ENCODE data around the gene VWA8.

VWA8 gene

DNA sequence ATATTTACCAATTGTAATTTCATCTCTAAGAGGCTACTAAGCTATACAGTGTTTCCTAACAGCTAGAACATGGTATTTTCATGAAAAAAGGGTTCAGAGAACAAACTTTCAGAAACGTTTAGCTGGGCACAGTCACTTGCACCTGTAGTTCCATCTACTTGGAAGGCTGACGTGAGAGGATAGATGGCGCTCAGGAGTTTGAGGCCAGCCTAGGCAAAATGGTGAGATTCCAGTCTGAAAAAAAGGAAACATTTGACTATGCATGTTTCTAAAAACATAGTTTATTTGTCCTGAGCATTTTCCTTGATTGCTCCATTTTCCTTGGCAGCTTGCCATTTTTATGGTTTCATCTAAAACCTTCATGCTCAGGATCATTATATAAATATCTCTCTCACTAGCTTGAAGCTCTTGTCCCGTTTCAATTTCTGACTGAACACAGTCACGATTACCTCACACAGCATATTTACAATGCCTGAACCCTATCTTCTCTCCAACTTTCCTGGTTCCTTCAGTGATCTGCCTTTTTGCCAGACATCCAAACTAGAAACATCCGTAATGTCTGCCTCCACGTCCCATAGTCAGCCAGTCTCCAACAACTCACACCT lies 302.8 kb downstream of the VWA8 start:
- no peak overlapping the region for H3K4me3 ChIP-seq (ENCODE audit: low read depth, low read length)
- H3K27me3 ChIP-seq (replicated peaks): no peaks in the 10 kb centered on the region
- no peaks in the 10 kb centered on the region for H3K36me3 ChIP-seq (replicated peaks)
- TF ChIP-seq CTCF (IDR thresholded peaks at IDR 0.05; ENCODE audit: low read depth, low read length, missing control alignments): peak; percentile 51
- H3K27ac ChIP-seq: no peak overlapping the region
- in situ Hi-C loops (cut with HindIII; ENCODE audit: low pct_ligation_motif_present, low sequenced_read_pairs): no loop called here
- DNase-seq: peak; percentile 74

- H3K36me3 ChIP-seq (replicated peaks): no peaks in the 10 kb centered on the region
- H3K27me3 ChIP-seq (replicated peaks): no peaks in the 10 kb centered on the region
- no peak overlapping the region for H3K27ac ChIP-seq
- in situ Hi-C loops (cut with HindIII; ENCODE audit: low pct_ligation_motif_present, low sequenced_read_pairs): no loop called here
- no peak overlapping the region for H3K4me3 ChIP-seq (ENCODE audit: low read depth, low read length)
- TF ChIP-seq CTCF (IDR thresholded peaks at IDR 0.05; ENCODE audit: low read depth, low read length, missing control alignments): no peak
- DNase-seq: no peak
Observed at GRCh38 chr13:41655997-41656396, 304.9 kb downstream of the VWA8 start.

DNA sequence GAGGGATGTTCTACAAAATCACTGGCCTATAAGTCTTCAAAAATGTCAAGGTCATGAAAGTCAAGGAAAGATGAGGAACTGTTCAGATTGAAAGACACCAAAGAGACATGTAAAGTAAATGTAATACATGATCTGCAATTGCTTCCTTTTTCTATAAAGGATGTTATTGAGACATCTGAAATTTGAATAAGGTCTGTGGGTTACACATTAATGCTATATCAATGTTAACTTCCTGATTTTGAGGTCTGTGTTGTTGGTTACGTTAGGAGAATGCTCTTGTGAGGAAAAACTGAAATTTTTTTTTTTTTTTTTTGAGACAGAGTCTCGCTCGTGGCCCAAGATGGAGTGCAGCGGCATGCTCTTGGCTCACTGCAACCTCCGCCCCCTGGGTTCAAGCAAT lies 306.1 kb downstream of the VWA8 start:
- TF ChIP-seq CTCF (IDR thresholded peaks at IDR 0.05; ENCODE audit: low read depth, low read length, missing control alignments): no peak
- Histone ChIP-seq H3K4me3 (ENCODE audit: low read depth, low read length) (no peak overlapping the region), H3K27me3 (replicated peaks) (no peaks in the 10 kb centered on the region), H3K27ac (no peak overlapping the region), H3K36me3 (replicated peaks) (no peaks in the 10 kb centered on the region)
- in situ Hi-C loops (cut with HindIII; ENCODE audit: low pct_ligation_motif_present, low sequenced_read_pairs): no loop called here
- DNase-seq: no peak

GRCh38 chr13:41652735-41653361 lies 308.1 kb downstream of the VWA8 start:
- in situ Hi-C loops (cut with HindIII; ENCODE audit: low pct_ligation_motif_present, low sequenced_read_pairs): no loop called here
- DNase-seq: no peak

DNA sequence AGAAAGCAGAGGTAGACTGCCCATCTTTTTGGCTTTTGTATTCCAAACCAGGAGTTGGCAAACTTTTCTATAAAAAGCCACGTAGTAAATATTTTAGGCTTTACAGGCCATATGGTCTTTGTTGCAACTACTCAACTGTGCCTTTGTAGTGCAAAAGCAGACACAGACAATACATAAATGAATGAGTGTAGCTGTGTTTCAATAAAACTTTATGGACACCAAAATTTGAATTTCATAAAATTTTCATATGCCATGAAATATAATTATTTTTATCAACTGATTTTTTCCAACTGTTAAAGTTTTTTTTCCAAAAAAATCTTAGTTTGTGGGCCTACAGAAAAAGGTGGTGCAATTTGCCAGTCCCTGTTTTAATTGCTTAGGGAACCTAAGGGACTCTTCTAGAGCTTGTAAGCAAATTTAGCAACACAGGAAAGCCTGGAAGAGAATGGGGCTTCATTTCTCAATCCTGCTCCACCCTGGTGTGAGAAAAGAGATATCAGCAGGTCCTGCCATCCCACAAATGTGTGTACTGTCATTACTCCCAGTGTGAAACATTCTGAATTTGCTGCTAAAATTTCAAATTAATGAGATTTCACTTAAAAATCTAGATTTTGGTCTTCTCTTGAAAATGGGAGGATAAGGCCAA lies 309.4 kb downstream of the VWA8 start:
- Histone ChIP-seq H3K27ac (no peak overlapping the region), H3K4me3 (ENCODE audit: low read depth, low read length) (no peak overlapping the region), H3K36me3 (replicated peaks) (no peaks in the 10 kb centered on the region), H3K27me3 (replicated peaks) (no peaks in the 10 kb centered on the region)
- DNase-seq: no peak
- TF ChIP-seq CTCF (IDR thresholded peaks at IDR 0.05; ENCODE audit: low read depth, low read length, missing control alignments): no peak
- in situ Hi-C loops (cut with HindIII; ENCODE audit: low pct_ligation_motif_present, low sequenced_read_pairs): no loop called here

More at GRCh38 chr13:41652735-41653361, 308.1 kb downstream of the VWA8 start:
- peak; percentile 48 for TF ChIP-seq CTCF (IDR thresholded peaks at IDR 0.05; ENCODE audit: low read depth, low read length, missing control alignments)
- Histone ChIP-seq H3K4me3 (ENCODE audit: low read depth, low read length) (no peak overlapping the region), H3K36me3 (replicated peaks) (no peaks in the 10 kb centered on the region), H3K27me3 (replicated peaks) (no peaks in the 10 kb centered on the region), H3K27ac (no peak overlapping the region)
